Measurements from ENCODE around the gene LCN2. TPM values are rescaled to one million over a fixed set of nuclear protein-coding genes. Genes with fewer than 3 reads are reported as not detected.

Gene LCN2
- total RNA-seq, result not detected
- polyA plus RNA-seq (ENCODE audit: insufficient read depth, low read depth, low replicate concordance), result 2.2 TPM
- long read RNA-seq, donor 1, result 0 reads
- long read RNA-seq, donor 2, result 0 reads

DNA sequence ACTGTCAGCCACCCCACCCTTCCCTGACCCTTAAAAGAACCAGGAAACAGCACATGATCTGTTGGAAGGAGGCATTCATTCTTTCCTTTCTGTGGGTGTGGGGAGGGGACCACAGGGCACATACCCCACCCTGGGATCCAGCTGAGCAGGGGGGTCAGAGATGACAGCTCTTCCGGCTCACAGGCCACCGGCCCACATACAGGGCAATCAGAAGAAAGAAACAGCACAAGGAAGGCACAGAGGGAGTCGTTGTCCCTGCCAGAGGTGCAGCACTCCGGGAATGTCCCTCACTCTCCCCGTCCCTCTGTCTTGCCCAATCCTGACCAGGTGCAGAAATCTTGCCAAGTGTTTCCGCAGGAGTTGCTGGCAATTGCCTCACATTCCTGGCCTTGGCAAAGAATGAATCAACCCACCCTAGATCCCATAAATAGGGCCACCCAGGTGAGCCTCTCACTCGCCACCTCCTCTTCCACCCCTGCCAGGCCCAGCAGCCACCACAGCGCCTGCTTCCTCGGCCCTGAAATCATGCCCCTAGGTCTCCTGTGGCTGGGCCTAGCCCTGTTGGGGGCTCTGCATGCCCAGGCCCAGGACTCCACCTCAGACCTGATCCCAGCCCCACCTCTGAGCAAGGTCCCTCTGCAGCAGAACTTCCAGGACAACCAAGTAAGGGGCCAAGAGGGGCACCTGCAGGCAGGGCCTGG lies at the start of gene LCN2:
Gene LCN2 (plus strand): TSS at position 453 of the 701 bp plus-strand sequence. CDS start 73 bp downstream, at position 526.
- H3K4me1 ChIP-seq, result no peaks in the 10 kb centered on the region
- no peak for DNase-seq
- H3K27ac ChIP-seq, result no peak within 1 kb of the TSS
- no peaks in the 10 kb centered on the region for H3K27me3 ChIP-seq
- H3K36me3 ChIP-seq (ENCODE audit: low read depth, missing control alignments), result no peaks in the 10 kb centered on the region
- intact Hi-C loops (cut with DNase I; ENCODE audit: low total_unique reads), result no loop called here
- H3K4me3 ChIP-seq, result no peak within 1 kb of the TSS
- no peaks in the 10 kb centered on the region for H3K9me3 ChIP-seq
- 44 to 58% methylated on average over 9 of the region's 9 CpGs for WGBS, 2 donors
- TF ChIP-seq POLR2A (IDR thresholded peaks at IDR 0.05), result no peak
- TF ChIP-seq, protein P1, sequence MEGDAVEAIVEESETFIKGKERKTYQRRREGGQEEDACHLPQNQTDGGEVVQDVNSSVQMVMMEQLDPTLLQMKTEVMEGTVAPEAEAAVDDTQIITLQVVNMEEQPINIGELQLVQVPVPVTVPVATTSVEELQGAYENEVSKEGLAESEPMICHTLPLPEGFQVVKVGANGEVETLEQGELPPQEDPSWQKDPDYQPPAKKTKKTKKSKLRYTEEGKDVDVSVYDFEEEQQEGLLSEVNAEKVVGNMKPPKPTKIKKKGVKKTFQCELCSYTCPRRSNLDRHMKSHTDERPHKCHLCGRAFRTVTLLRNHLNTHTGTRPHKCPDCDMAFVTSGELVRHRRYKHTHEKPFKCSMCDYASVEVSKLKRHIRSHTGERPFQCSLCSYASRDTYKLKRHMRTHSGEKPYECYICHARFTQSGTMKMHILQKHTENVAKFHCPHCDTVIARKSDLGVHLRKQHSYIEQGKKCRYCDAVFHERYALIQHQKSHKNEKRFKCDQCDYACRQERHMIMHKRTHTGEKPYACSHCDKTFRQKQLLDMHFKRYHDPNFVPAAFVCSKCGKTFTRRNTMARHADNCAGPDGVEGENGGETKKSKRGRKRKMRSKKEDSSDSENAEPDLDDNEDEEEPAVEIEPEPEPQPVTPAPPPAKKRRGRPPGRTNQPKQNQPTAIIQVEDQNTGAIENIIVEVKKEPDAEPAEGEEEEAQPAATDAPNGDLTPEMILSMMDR (IDR thresholded peaks at IDR 0.05), result no peak

DNA sequence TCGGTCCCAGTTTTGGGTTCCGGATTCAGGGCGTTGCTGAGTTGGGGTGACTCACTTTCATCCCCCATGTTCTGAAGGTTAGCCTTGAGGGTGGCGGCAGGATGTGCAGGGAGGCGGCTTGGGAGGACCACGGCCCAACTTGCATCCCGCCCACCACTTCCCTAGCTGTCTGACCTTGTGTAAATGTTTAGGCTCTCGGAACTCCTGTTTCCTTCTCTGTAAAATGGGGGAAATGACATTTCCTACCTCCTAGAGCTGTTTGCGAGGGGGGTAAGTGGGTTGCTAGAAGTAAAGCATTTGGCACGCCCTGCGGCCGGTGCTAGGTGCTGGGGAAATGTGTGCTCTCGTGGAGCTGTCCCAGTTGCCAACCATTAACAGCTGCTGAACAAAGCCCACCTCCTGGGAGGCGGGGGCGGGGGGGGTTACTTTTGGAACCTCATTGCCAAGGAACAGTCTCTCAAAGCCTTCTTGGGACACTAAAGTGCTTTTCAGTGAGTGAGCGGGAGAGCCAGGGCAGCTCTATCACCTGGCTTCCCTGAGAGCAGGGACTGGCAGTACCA lies 49.2 kb upstream of the LCN2 start:
- TF ChIP-seq, protein P1 (IDR thresholded peaks at IDR 0.05), result no peak
- no peak for TF ChIP-seq POLR2A (IDR thresholded peaks at IDR 0.05)
- H3K27ac ChIP-seq, result peak overlapping the region in 1 of 2 donors; percentile 88
- H3K27me3 ChIP-seq, result no peaks in the 10 kb centered on the region
- WGBS, 2 donors, result 69 to 74% methylated on average over 15 to 16 of the region's 16 CpGs
- no peaks in the 10 kb centered on the region for H3K9me3 ChIP-seq
- H3K4me3 ChIP-seq, result no peak overlapping the region
- no peaks in the 10 kb centered on the region for H3K36me3 ChIP-seq (ENCODE audit: low read depth, missing control alignments)
- DNase-seq, result no peak
- intact Hi-C loops (cut with DNase I; ENCODE audit: low total_unique reads), result no loop called here
- H3K4me1 ChIP-seq, result peaks cover 68% of the 10 kb centered on the region

DNA sequence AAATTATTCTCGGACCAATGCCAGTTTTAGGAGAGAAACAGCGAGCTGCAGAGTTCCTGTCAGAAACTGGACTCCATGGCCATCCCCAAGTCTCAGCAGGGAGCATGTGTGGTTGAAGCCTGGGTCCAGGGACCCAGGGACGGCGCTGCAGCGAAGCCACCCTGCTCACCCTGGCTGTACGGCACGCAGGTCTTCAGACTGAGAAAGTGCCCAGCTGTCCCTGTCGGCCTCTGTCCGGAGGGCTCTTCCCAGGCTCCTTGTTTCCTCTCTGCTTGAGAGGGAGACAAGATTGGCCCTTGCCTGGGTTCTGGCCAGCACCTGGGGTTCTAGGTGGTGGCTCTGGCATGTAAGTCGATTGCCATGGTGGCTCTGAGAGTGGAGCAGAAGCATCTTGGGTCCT lies 48.7 kb upstream of the LCN2 start:
- intact Hi-C loops (cut with DNase I; ENCODE audit: low total_unique reads), result no loop called here
- H3K4me1 ChIP-seq, result peaks cover 68% of the 10 kb centered on the region

DNA sequence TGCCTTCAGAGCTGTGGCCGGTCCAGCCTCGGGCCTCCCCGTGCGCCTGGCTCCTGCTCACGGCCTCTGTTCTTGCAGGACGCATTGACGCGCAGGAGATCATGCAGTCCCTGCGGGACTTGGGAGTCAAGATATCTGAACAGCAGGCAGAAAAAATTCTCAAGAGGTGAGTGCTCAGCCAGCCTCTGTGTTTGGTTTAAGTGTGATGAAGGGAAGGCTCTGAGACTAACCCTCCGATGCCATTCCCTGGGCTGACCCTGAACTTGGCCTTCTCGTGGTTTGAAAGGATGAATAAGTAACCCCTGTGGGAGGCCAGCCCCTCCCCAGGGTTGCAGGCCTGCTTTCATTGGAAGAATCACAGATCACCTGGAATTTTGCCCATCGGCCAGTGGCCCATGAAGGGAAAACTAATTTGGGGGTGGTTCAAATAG lies 48.0 kb upstream of the LCN2 start:
- DNase-seq, result no peak
- Histone ChIP-seq H3K36me3 (ENCODE audit: low read depth, missing control alignments) (no peaks in the 10 kb centered on the region), H3K4me3 (no peak overlapping the region), H3K27ac (peak overlapping the region; percentile 50 to 88), H3K27me3 (no peaks in the 10 kb centered on the region), H3K9me3 (no peaks in the 10 kb centered on the region), H3K4me1 (peaks cover 68% of the 10 kb centered on the region)
- TF ChIP-seq POLR2A (IDR thresholded peaks at IDR 0.05), result no peak
- TF ChIP-seq, protein P1 (IDR thresholded peaks at IDR 0.05), result no peak
- WGBS, 2 donors, result 45 to 61% methylated on average over 12 of the region's 12 CpGs
- intact Hi-C loops (cut with DNase I; ENCODE audit: low total_unique reads), result no loop called here

More for the DNA sequence above, 48.7 kb upstream of the LCN2 start:
- H3K36me3 ChIP-seq (ENCODE audit: low read depth, missing control alignments), result no peaks in the 10 kb centered on the region
- H3K4me3 ChIP-seq, result no peak overlapping the region
- TF ChIP-seq POLR2A (IDR thresholded peaks at IDR 0.05), result no peak
- TF ChIP-seq, protein P1 (IDR thresholded peaks at IDR 0.05), result no peak
- DNase-seq, result no peak
- H3K27me3 ChIP-seq, result no peaks in the 10 kb centered on the region
- WGBS, 2 donors, result 79 to 89% methylated on average over 4 to 10 of the region's 10 CpGs
- peak overlapping the region in 1 of 2 donors; percentile 88 for H3K27ac ChIP-seq
- no peaks in the 10 kb centered on the region for H3K9me3 ChIP-seq
